B cell (primary cell): ENCODE measurements around the gene SNX10.

ENCODE experiments used
- CTCF ChIP-seq: fragments of 200-600 bp; IDR thresholded peaks from one replicate; pipeline ENCODE4 v1.8.0; 2022; ENCODE audit warnings: antibody characterized with exemption, mild to moderate bottlenecking
- EZH2 ChIP-seq: IDR thresholded peaks from 2 replicates; pipeline ENCODE4 v1.6.1; 2012; ENCODE audit warnings: borderline replicate concordance, low read depth, mild to moderate bottlenecking, moderate library complexity, low read length; ENCODE audit not compliant: insufficient read depth, poor library complexity, severe bottlenecking

- TF ChIP-seq CTCF (no peak), EZH2 (no peak)
These were observed 107.3 kb downstream of the SNX10 start for GRCh38 chr7:26398756-26399509.
